ENCODE results near the gene KLHDC2.
"Not testable (repeated sequence)": the region's sequence is repeated elsewhere in the genome, so short reads cannot be mapped to it uniquely, and the experiment has no call there.

- not testable (repeated sequence) for TF ChIP-seq POLR2A, CTCF (IDR thresholded peaks at IDR 0.05)
These were observed 3.7 kb downstream of the KLHDC2 start for GRCh38 chr14:49771691-49772090.
